ENCODE results near the gene METTL16. TPM values are rescaled to one million over a fixed set of nuclear protein-coding genes. Genes with fewer than 3 reads are reported as not detected.

The METTL16 gene
- total and polyA plus RNA-seq, 2 of the 4 experiments (the other 2 are of a cell fraction) = 11.8 to 15.4 TPM

GRCh38 chr17:2385240-2386210 is 126.2 kb downstream of the METTL16 start:
- no peak for ATAC-seq (ENCODE audit: low read depth)
- H4K20me1 ChIP-seq (ENCODE audit: insufficient read depth, low read length) = peaks cover 19% of the 10 kb centered on the region
- no peak overlapping the region for H3K4me3 ChIP-seq (ENCODE audit: insufficient read depth, low read depth, low read length)
- no peak overlapping the region for H4K91ac ChIP-seq (ENCODE audit: insufficient read depth, low read depth, low read length)
- no peak overlapping the region for H3K56ac ChIP-seq (ENCODE audit: extremely low read depth, insufficient read depth, low read length)
- BruUV-seq (replicated peaks) = no TSS peak
- H3K79me1 ChIP-seq (ENCODE audit: low read depth in 1 of 2, low read length in 2 of 2) = peaks cover 9 to 26% of the 10 kb centered on the region in 2 experiments
- peaks cover 38% of the 10 kb centered on the region for H3K36me3 ChIP-seq (ENCODE audit: control insufficient read depth, insufficient read depth, low read length)
- 0 out of 4 replicates have a peak overlapping the region, but pooled peaks of 1 of the 2 experiments have one; percentile 34 for H4K8ac ChIP-seq (ENCODE audit: low read depth in 2 of 2, low read length in 2 of 2)
- no peak overlapping the region for H2AK9ac ChIP-seq (replicated peaks; ENCODE audit: low read depth, low read length, poor library complexity)
- peaks cover 2% of the 10 kb centered on the region; the same call in 1 of the 2 replicates for H3K4me1 ChIP-seq (ENCODE audit: control insufficient read depth, insufficient read depth, low read length)
- no peaks in the 10 kb centered on the region for H3K9me3 ChIP-seq (ENCODE audit: control insufficient read depth, insufficient read depth, low read length)
- H2BK5ac ChIP-seq (ENCODE audit: low read depth, low read length, poor library complexity, severe bottlenecking) = no peak overlapping the region
- no peak overlapping the region for H2BK15ac ChIP-seq (ENCODE audit: low read depth, low read length)
- H3K14ac ChIP-seq (replicated peaks; ENCODE audit: low read depth, low read length) = no peak overlapping the region
- no peak overlapping the region for H3K9ac ChIP-seq (ENCODE audit: low read depth, low read length)
- no peak overlapping the region for H3K4me2 ChIP-seq (ENCODE audit: low read depth, low read length)
- ChIA-PET CTCF (no interaction called here), POLR2A (ENCODE audit: unreplicated experiment) (interaction anchor here (0.6 kb wide), 1 partner anchor 26 kb away, joined by 4 read pairs; no protein-coding TSS in a partner anchor)
- WGBS, 2 experiments (ENCODE audit: extremely low coverage in 2 of 2, insufficient read length in 1 of 2) = 74% methylated on average over 2 of the region's 18 CpGs; no CpG with 5 or more reads in 1 of the 2 experiments
- intact Hi-C loops (cut with micrococcal nuclease) (no loop called here), in situ Hi-C loops (cut with MboI; ENCODE audit: low sequenced_read_pairs) (no loop called here), dilution Hi-C loops (cut with HindIII; ENCODE audit: low sequenced_read_pairs, unreplicated experiment) (no loop called here)
- no peak overlapping the region for H3K18ac ChIP-seq (ENCODE audit: low read depth, low read length)
- no peak overlapping the region for H3K4ac ChIP-seq (ENCODE audit: low read depth, low read length)
- no peak overlapping the region for H2AFZ ChIP-seq (replicated peaks; ENCODE audit: low read length, poor library complexity)
- H4K5ac ChIP-seq (ENCODE audit: low read depth, low read length) = no peak overlapping the region
- H3K27ac ChIP-seq (ENCODE audit: insufficient read depth, low read length) = no peak overlapping the region
- no peak overlapping the region for H2BK20ac ChIP-seq (ENCODE audit: low read depth, low read length)
- TF ChIP-seq USF2 (IDR thresholded peaks at IDR 0.05; ENCODE audit: low read depth, low read length) (no peak), RAD21 (IDR thresholded peaks at IDR 0.05; ENCODE audit: low read length) (no peak), CEBPB (IDR thresholded peaks at IDR 0.05; ENCODE audit: low read depth, low read length) (no peak)
- TF ChIP-seq, protein P1, sequence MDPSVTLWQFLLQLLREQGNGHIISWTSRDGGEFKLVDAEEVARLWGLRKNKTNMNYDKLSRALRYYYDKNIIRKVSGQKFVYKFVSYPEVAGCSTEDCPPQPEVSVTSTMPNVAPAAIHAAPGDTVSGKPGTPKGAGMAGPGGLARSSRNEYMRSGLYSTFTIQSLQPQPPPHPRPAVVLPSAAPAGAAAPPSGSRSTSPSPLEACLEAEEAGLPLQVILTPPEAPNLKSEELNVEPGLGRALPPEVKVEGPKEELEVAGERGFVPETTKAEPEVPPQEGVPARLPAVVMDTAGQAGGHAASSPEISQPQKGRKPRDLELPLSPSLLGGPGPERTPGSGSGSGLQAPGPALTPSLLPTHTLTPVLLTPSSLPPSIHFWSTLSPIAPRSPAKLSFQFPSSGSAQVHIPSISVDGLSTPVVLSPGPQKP (IDR thresholded peaks at IDR 0.05; ENCODE audit: borderline replicate concordance, low read depth, low read length) = no peak
- no peak overlapping the region for H3K23ac ChIP-seq (ENCODE audit: low read depth, low read length)
- no peaks in the 10 kb centered on the region for H3K27me3 ChIP-seq (ENCODE audit: control insufficient read depth, insufficient read depth, low read length)
- H3K9me1 ChIP-seq (ENCODE audit: insufficient read depth, low read length) = no peaks in the 10 kb centered on the region; the same call in 1 of the 2 replicates
- no peak for DNase-seq
- H2AK5ac ChIP-seq (ENCODE audit: low read depth, low read length) = no peak overlapping the region
- H2BK120ac ChIP-seq (ENCODE audit: low read depth, low read length) = no peak overlapping the region
